Measurements from ENCODE around the gene PELO.

- TF ChIP-seq CTCF (IDR thresholded peaks at IDR 0.05) (no peak), POLR2A (IDR thresholded peaks at IDR 0.05) (no peak)
These were observed 20.7 kb downstream of the PELO start for GRCh38 chr5:52808316-52808901.

All from breast epithelium (tissue), 3 donors.